GM11168 (cell line): ENCODE data around the gene MARCO.
"Not testable (repeated sequence)": the region's sequence is repeated elsewhere in the genome, so short reads cannot be mapped to it uniquely, and the experiment has no call there.

Experiments
- in situ Hi-C: fragments of 300-500 bp; cut with MboI; formaldehyde crosslinking; loops from one replicate; pipeline ENCODE4 v1.12.0; 2022; ENCODE audit warnings: low sequenced_read_pairs; ENCODE audit not compliant: unreplicated experiment

Gene MARCO

GRCh38 chr2:118925981-118926380 is 16.0 kb upstream of the MARCO start:
- in situ Hi-C loops = no loop called here

- in situ Hi-C loops = no loop called here
Measured at GRCh38 chr2:118929059-118929458, 12.9 kb upstream of the MARCO start.

GRCh38 chr2:118932949-118933348 is 9.0 kb upstream of the MARCO start:
- in situ Hi-C loops = no loop called here

- in situ Hi-C loops = no loop called here
Measured at GRCh38 chr2:118936306-118936705, 5.7 kb upstream of the MARCO start.

GRCh38 chr2:118936936-118937335 is 5.1 kb upstream of the MARCO start:
- in situ Hi-C loops = no loop called here

GRCh38 chr2:118937817-118938216 is 4.2 kb upstream of the MARCO start:
- in situ Hi-C loops = no loop called here

GRCh38 chr2:118939994-118940393 is 2.0 kb upstream of the MARCO start:
- in situ Hi-C loops = no loop called here

- in situ Hi-C loops = no loop called here
Measured at GRCh38 chr2:118940486-118941120, 1.4 kb upstream of the MARCO start.

- in situ Hi-C loops = no loop called here
Measured at GRCh38 chr2:118943286-118943685, 1.3 kb downstream of the MARCO start.

GRCh38 chr2:118945881-118946280 is 3.9 kb downstream of the MARCO start:
- in situ Hi-C loops = no loop called here

GRCh38 chr2:118948266-118948665 is 6.3 kb downstream of the MARCO start:
- in situ Hi-C loops = not testable (repeated sequence)

GRCh38 chr2:118954297-118955060 is 12.5 kb downstream of the MARCO start:
- in situ Hi-C loops = no loop called here

GRCh38 chr2:118965737-118966136 is 23.7 kb downstream of the MARCO start:
- in situ Hi-C loops = no loop called here

GRCh38 chr2:118967124-118967880 is 25.3 kb downstream of the MARCO start:
- in situ Hi-C loops = no loop called here

- in situ Hi-C loops = no loop called here
Measured at GRCh38 chr2:118968042-118968441, 26.0 kb downstream of the MARCO start.

- in situ Hi-C loops = no loop called here
Measured at GRCh38 chr2:118968961-118969733, 27.2 kb downstream of the MARCO start.

GRCh38 chr2:118969734-118970395 is 27.9 kb downstream of the MARCO start:
- in situ Hi-C loops = no loop called here

- in situ Hi-C loops = no loop called here
Measured at GRCh38 chr2:118970396-118971135, 28.6 kb downstream of the MARCO start.
